ENCODE results near the gene NAT10.

- TF ChIP-seq CTCF (IDR thresholded peaks at IDR 0.05) (no peak), EP300 (IDR thresholded peaks at IDR 0.05) (no peak)
Observed at GRCh38 chr11:34056672-34057071, 48.8 kb upstream of the NAT10 start.

Data from gastroesophageal sphincter (tissue), 3 donors.